Spleen (tissue), 11 donors: ENCODE measurements around the gene POU2F3. TPM values are rescaled to one million over a fixed set of nuclear protein-coding genes. Genes with fewer than 3 reads are reported as not detected.

Source experiments
- DNase-seq: peaks from one replicate; pipeline ENCODE4 v3.0.0-alpha.2; 2020
- H3K27ac ChIP-seq, 8 donors: fragments of 200-600 bp; sonication (generic) in 7 of 8; 1 replicate in 4 of 8; 2 replicates in 4 of 8; pipeline versions ENCODE4 v1.5.0 to v1.8.0; 2016 to 2021; ENCODE audit warnings: inconsistent platforms in 4 of 8, mild to moderate bottlenecking in 4 of 8, moderate library complexity in 1 of 8
- H3K27me3 ChIP-seq, 7 donors: fragments of 200-600 bp; sonication (generic) in 6 of 7; replicated peaks in 1 of 7; 1 replicate in 4 of 7; 2 replicates in 3 of 7; pipeline versions ENCODE4 v1.5.0 to v1.8.0; 2016 to 2021; ENCODE audit warnings: inconsistent platforms in 3 of 7, mild to moderate bottlenecking in 1 of 7
- H3K36me3 ChIP-seq, 6 donors: fragments of 200-600 bp; sonication (generic) in 5 of 6; 1 replicate in 4 of 6; 2 replicates in 2 of 6; pipeline versions ENCODE4 v1.5.0 to v1.8.0; 2016 to 2021; ENCODE audit warnings: inconsistent platforms in 2 of 6
- H3K4me1 ChIP-seq, 6 donors: fragments of 200-600 bp; sonication (generic) in 5 of 6; 1 replicate in 3 of 6; 2 replicates in 3 of 6; pipeline versions ENCODE4 v1.5.0 to v1.8.0; 2016 to 2021; ENCODE audit warnings: inconsistent platforms in 3 of 6
- H3K4me3 ChIP-seq, 8 donors: fragments of 200-600 bp; sonication (generic) in 7 of 8; 1 replicate in 4 of 8; 2 replicates in 4 of 8; pipeline versions ENCODE4 v1.5.0 to v1.8.0; 2016 to 2021; ENCODE audit warnings: inconsistent platforms in 4 of 8, mild to moderate bottlenecking in 4 of 8, moderate library complexity in 2 of 8
- H3K9me3 ChIP-seq, 8 donors: fragments of 200-600 bp; sonication (generic) in 7 of 8; 1 replicate in 4 of 8; 2 replicates in 4 of 8; pipeline versions ENCODE4 v1.5.0 to v1.8.0; 2016 to 2021; ENCODE audit warnings: inconsistent platforms in 4 of 8
- CTCF ChIP-seq, 11 experiments: fragments of 200-600 bp in 7 of 11; fragments of 450-650 bp in 4 of 11; sonication (generic) in 4 of 11; IDR thresholded peaks in 8 of 11; conservative IDR thresholded peaks in 3 of 11; 1 replicate in 7 of 11; 2 replicates in 4 of 11; pipeline versions ENCODE4 v1.4.0 to v1.8.0; 2016 to 2021; ENCODE audit warnings: antibody characterized with exemption in 11 of 11, inconsistent platforms in 4 of 11, mild to moderate bottlenecking in 1 of 11
- POLR2A ChIP-seq, 3 donors: fragments of 450-650 bp; IDR thresholded peaks; one replicate each; pipeline ENCODE4 v1.5.1; 2017; ENCODE audit warnings: antibody characterized with exemption in 3 of 3, mild to moderate bottlenecking in 1 of 3
- POLR2AphosphoS5 ChIP-seq, 3 donors: sonication (generic); formaldehyde crosslinking; IDR thresholded peaks; one replicate each; pipeline ENCODE4 v1.5.1; 2017; ENCODE audit warnings: antibody characterized with exemption in 3 of 3
- WGBS, 5 donors: extraction: QIAGEN DNeasy Blood & Tissue Kit in 3 of 5; methylation state at CpG; one replicate each; pipeline versions ENCODE4 v1.1.5 to v1.1.7; 2013 to 2018; 5-methylcytosine and 5-hydroxymethylcytosine counted together
- intact Hi-C: fragments of 100-400 bp; cut with DNase I; formaldehyde crosslinking; loops from one replicate; pipeline ENCODE4 v1.15.0; 2023; ENCODE audit warnings: low total_unique reads
- polyA plus RNA-seq, 3 donors: library from polyadenylated mRNA; stranded (reverse); fragments of 200-250 nt; gene quantifications; one replicate each; pipeline ENCODE4 v1.2.1, GENCODE V29; 2013
- total RNA-seq, 7 donors: library from RNA; depleted of rRNA in 3 of 7; stranded (reverse); fragments of >200 nt in 3 of 7; fragmentation: NEBNext Ultra II Directional in 4 of 7; extraction: Animal tissue kit (Norgen Biotek cat#: 25700) in 4 of 7; gene quantifications; one replicate each; pipeline versions ENCODE4 v1.1.0 to v1.2.1, GENCODE V29; 2016 to 2021
- donor health status: healthy with polysubstance abuse.
- donor health status: DM: no; HTN: no; CAD: no; lungs with moderate emphysema.
- donor health status: DM: no; HTN: no; CAD: no.
- donor health status: Bipolar disorder and iron deficiency.
- donor health status: healthy.
- donor health status: DM: no; HTN: no; CAD: no.
- donor health status: DM: yes; HTN: yes; CAD: no.

POU2F3 gene
- total and polyA plus RNA-seq, 10 donors: 0.04 to 0.27 (median 0.19) TPM; not detected in 4

- H3K27ac ChIP-seq: peak overlapping the region in 2 of 8 donors; percentile 64 to 85
- no peak overlapping the region for H3K4me3 ChIP-seq
- peaks cover 0 to 30% (median 0%) of the 10 kb centered on the region in 6 donors for H3K36me3 ChIP-seq
- TF ChIP-seq POLR2A (IDR thresholded peaks at IDR 0.05) (no peak), POLR2AphosphoS5 (IDR thresholded peaks at IDR 0.05) (no peak), CTCF (IDR thresholded peaks at IDR 0.05 in 8 of 11, conservative IDR thresholded peaks at IDR 0.05 in 3 of 11) (no peak)
- intact Hi-C loops: no loop called here
- no peaks in the 10 kb centered on the region for H3K27me3 ChIP-seq
- no peaks in the 10 kb centered on the region for H3K9me3 ChIP-seq
- whole genome bisulfite sequencing, 5 donors: 90 to 94% (median 91%) methylated on average over 12 of the region's 12 CpGs
- no peak for DNase-seq
- peaks cover 3 to 99% (median 49%) of the 10 kb centered on the region in 6 donors for H3K4me1 ChIP-seq
Measured at GRCh38 chr11:120217526-120217925, 22.4 kb upstream of the POU2F3 start.

GRCh38 chr11:120217941-120218694 is 21.8 kb upstream of the POU2F3 start:
- 81 to 87% (median 86%) methylated on average over 5 to 12 of the region's 12 CpGs for WGBS, 5 donors
- H3K36me3 ChIP-seq: peaks cover 0 to 30% (median 0%) of the 10 kb centered on the region in 6 donors
- peak overlapping the region in 5 of 8 donors; percentile 13 to 85 (median 40) for H3K27ac ChIP-seq
- H3K27me3 ChIP-seq: no peaks in the 10 kb centered on the region
- DNase-seq: no peak
- no peak overlapping the region for H3K4me3 ChIP-seq
- intact Hi-C loops: no loop called here
- no peaks in the 10 kb centered on the region for H3K9me3 ChIP-seq
- TF ChIP-seq POLR2AphosphoS5 (IDR thresholded peaks at IDR 0.05) (no peak), CTCF (IDR thresholded peaks at IDR 0.05 in 8 of 11, conservative IDR thresholded peaks at IDR 0.05 in 3 of 11) (no peak)
- H3K4me1 ChIP-seq: peaks cover 3 to 99% (median 52%) of the 10 kb centered on the region in 6 donors

- DNase-seq: no peak
Measured at GRCh38 chr11:120218695-120219033, 21.3 kb upstream of the POU2F3 start.

More at GRCh38 chr11:120218695-120219033, 21.3 kb upstream of the POU2F3 start:
- Histone ChIP-seq H3K36me3 (peaks cover 0 to 30% (median 0%) of the 10 kb centered on the region in 6 donors), H3K9me3 (no peaks in the 10 kb centered on the region), H3K4me1 (peaks cover 3 to 99% (median 54%) of the 10 kb centered on the region in 6 donors), H3K27ac (peak overlapping the region in 6 of 8 donors; percentile 13 to 85 (median 50)), H3K4me3 (no peak overlapping the region), H3K27me3 (no peaks in the 10 kb centered on the region)
- TF ChIP-seq POLR2A (IDR thresholded peaks at IDR 0.05) (no peak), CTCF (IDR thresholded peaks at IDR 0.05 in 8 of 11, conservative IDR thresholded peaks at IDR 0.05 in 3 of 11) (no peak), POLR2AphosphoS5 (IDR thresholded peaks at IDR 0.05) (no peak)
- WGBS, 5 donors: 77 to 88% (median 81%) methylated on average over 10 of the region's 10 CpGs
- intact Hi-C loops: no loop called here
